Fibroblast of peridontal ligament (primary cell): ENCODE data around the gene FN3KRP.

Source experiments
- DNase-seq: peaks from one replicate; pipeline ENCODE4 v3.0.0-alpha.2; 2010; ENCODE audit errors: extremely low read depth

Gene FN3KRP

GRCh38 chr17:82716203-82717010, at the start of gene FN3KRP:
Gene FN3KRP, plus strand, starts transcription at chr17:82716706. Its CDS starts 50 bp downstream, at chr17:82716756.
- peak; percentile 84 for DNase-seq

GRCh38 chr17:82666931-82667667, 49.4 kb upstream of the FN3KRP start:
- no peak for DNase-seq

GRCh38 chr17:82667668-82668000, 48.9 kb upstream of the FN3KRP start:
- no peak for DNase-seq

- DNase-seq: no peak
Measured at GRCh38 chr17:82668024-82668630, 48.4 kb upstream of the FN3KRP start.

GRCh38 chr17:82668631-82669099, 47.8 kb upstream of the FN3KRP start:
- peak; percentile 18 for DNase-seq

- no peak for DNase-seq
Measured at GRCh38 chr17:82670661-82671450, 45.6 kb upstream of the FN3KRP start.

- no peak for DNase-seq
Measured at GRCh38 chr17:82674656-82675475, 41.6 kb upstream of the FN3KRP start.

- DNase-seq: no peak
Measured at GRCh38 chr17:82675476-82676245, 40.8 kb upstream of the FN3KRP start.

- no peak for DNase-seq
Measured at GRCh38 chr17:82677353-82677925, 39.1 kb upstream of the FN3KRP start.

- DNase-seq: no peak
Measured at GRCh38 chr17:82678265-82678891, 38.1 kb upstream of the FN3KRP start.

- DNase-seq: no peak
Measured at GRCh38 chr17:82679586-82680465, 36.7 kb upstream of the FN3KRP start.

- DNase-seq: no peak
Measured at GRCh38 chr17:82681547-82681946, 35.0 kb upstream of the FN3KRP start.

GRCh38 chr17:82683534-82683933, 33.0 kb upstream of the FN3KRP start:
- no peak for DNase-seq

- no peak for DNase-seq
Measured at GRCh38 chr17:82684228-82684841, 32.2 kb upstream of the FN3KRP start.

- no peak for DNase-seq
Measured at GRCh38 chr17:82685291-82685690, 31.2 kb upstream of the FN3KRP start.

GRCh38 chr17:82686366-82687324, 29.9 kb upstream of the FN3KRP start:
- DNase-seq: no peak

GRCh38 chr17:82687375-82687861, 29.1 kb upstream of the FN3KRP start:
- DNase-seq: no peak
